OCI-M2 (cell line): ENCODE results near the gene C5orf15.
"Not testable (repeated sequence)": the region's sequence is repeated elsewhere in the genome, so short reads cannot be mapped to it uniquely, and the experiment has no call there.

ENCODE experiments used
- DNase-seq: peaks from one replicate; lab custom pipeline; 2025; ENCODE audit not compliant: unreplicated experiment; lab: John Stamatoyannopoulos, UW

C5orf15 gene

GRCh38 chr5:133938929-133939328, 29.5 kb downstream of the C5orf15 start:
- no peak for DNase-seq

- no peak for DNase-seq
Observed at GRCh38 chr5:133938039-133938821, 30.2 kb downstream of the C5orf15 start.

- not testable (repeated sequence) for DNase-seq
Observed at GRCh38 chr5:133937628-133938027, 30.8 kb downstream of the C5orf15 start.

GRCh38 chr5:133936651-133937015, 31.8 kb downstream of the C5orf15 start:
- DNase-seq = no peak

GRCh38 chr5:133935991-133936650, 32.3 kb downstream of the C5orf15 start:
- DNase-seq = not testable (repeated sequence)

- no peak for DNase-seq
Observed at GRCh38 chr5:133935667-133935940, 32.8 kb downstream of the C5orf15 start.

- DNase-seq = no peak
Observed at GRCh38 chr5:133934822-133935666, 33.4 kb downstream of the C5orf15 start.

- no peak for DNase-seq
Observed at GRCh38 chr5:133934311-133934710, 34.1 kb downstream of the C5orf15 start.

- no peak for DNase-seq
Observed at GRCh38 chr5:133933670-133934295, 34.6 kb downstream of the C5orf15 start.

GRCh38 chr5:133933169-133933509, 35.3 kb downstream of the C5orf15 start:
- no peak for DNase-seq

GRCh38 chr5:133932441-133933168, 35.8 kb downstream of the C5orf15 start:
- DNase-seq = peak; percentile 48

GRCh38 chr5:133931546-133931945, 36.9 kb downstream of the C5orf15 start:
- no peak for DNase-seq

- no peak for DNase-seq
Observed at GRCh38 chr5:133930813-133931090, 37.7 kb downstream of the C5orf15 start.

- no peak for DNase-seq
Observed at GRCh38 chr5:133930061-133930812, 38.2 kb downstream of the C5orf15 start.

- DNase-seq = no peak
Observed at GRCh38 chr5:133928587-133929393, 39.6 kb downstream of the C5orf15 start.

- no peak for DNase-seq
Observed at GRCh38 chr5:133927300-133928180, 40.9 kb downstream of the C5orf15 start.

GRCh38 chr5:133926489-133927299, 41.7 kb downstream of the C5orf15 start:
- DNase-seq = no peak
